ENCODE data around the gene RUBCNL. TPM values are rescaled to one million over a fixed set of nuclear protein-coding genes. Genes with fewer than 3 reads are reported as not detected.

Gene RUBCNL
- total RNA-seq, 1 donor from 2014 or later, result 0.80 TPM

- Histone ChIP-seq H3K79me2 (ENCODE audit: low read depth) (no peaks in the 10 kb centered on the region), H3K4me2 (no peak overlapping the region), H4K20me1 (ENCODE audit: low read depth) (no peaks in the 10 kb centered on the region), H3K9me3 (ENCODE audit: low read depth) (no peaks in the 10 kb centered on the region), H3F3A (ENCODE audit: low read depth) (no peaks in the 10 kb centered on the region), H2AFZ (replicated peaks) (no peak overlapping the region), H3K4me3 (no peak overlapping the region), H3K27me3 (no peaks in the 10 kb centered on the region), H3K27ac (no peak overlapping the region), H3K9ac (no peak overlapping the region), H3K36me3 (no peaks in the 10 kb centered on the region), H3K4me1 (no peaks in the 10 kb centered on the region)
- H3K4me3 Mint-ChIP-seq, result no peak overlapping the region
- H3K27ac Mint-ChIP-seq, result no peak overlapping the region
- TF ChIP-seq CTCF (IDR thresholded peaks at IDR 0.05) (no peak), EZH2phosphoT487 (IDR thresholded peaks at IDR 0.05) (no peak), EZH2 (IDR thresholded peaks at IDR 0.05) (no peak)
- no peaks in the 10 kb centered on the region for H3K27me3 Mint-ChIP-seq (ENCODE audit: insufficient read depth, low read depth)
- H3K36me3 Mint-ChIP-seq, result no peaks in the 10 kb centered on the region
- no peaks in the 10 kb centered on the region for H3K4me1 Mint-ChIP-seq
- H3K9me3 Mint-ChIP-seq, result no peaks in the 10 kb centered on the region
- DNase-seq (ENCODE audit: low spot score), result no peak
Observed at GRCh38 chr13:46354156-46355087, 32.6 kb downstream of the RUBCNL start.

- Mint-ChIP-seq H3K9me3 (no peaks in the 10 kb centered on the region), H3K4me1 (peaks cover 4% of the 10 kb centered on the region), H3K36me3 (no peaks in the 10 kb centered on the region), H3K27me3 (ENCODE audit: insufficient read depth, low read depth) (no peaks in the 10 kb centered on the region), H3K4me3 (no peak overlapping the region), H3K27ac (no peak overlapping the region)
- Histone ChIP-seq H3K9ac (no peak overlapping the region), H3K79me2 (ENCODE audit: low read depth) (no peaks in the 10 kb centered on the region), H3K4me2 (no peak overlapping the region), H3K27me3 (no peaks in the 10 kb centered on the region), H3F3A (ENCODE audit: low read depth) (no peaks in the 10 kb centered on the region), H4K20me1 (ENCODE audit: low read depth) (no peaks in the 10 kb centered on the region), H3K4me1 (no peaks in the 10 kb centered on the region), H3K27ac (no peak overlapping the region), H3K36me3 (no peaks in the 10 kb centered on the region), H3K4me3 (no peak overlapping the region), H2AFZ (replicated peaks) (no peak overlapping the region), H3K9me3 (ENCODE audit: low read depth) (no peaks in the 10 kb centered on the region)
- DNase-seq (ENCODE audit: low spot score), result no peak
- no peak for TF ChIP-seq CTCF (IDR thresholded peaks at IDR 0.05)
- no peak for TF ChIP-seq EZH2 (IDR thresholded peaks at IDR 0.05)
- TF ChIP-seq EZH2phosphoT487 (IDR thresholded peaks at IDR 0.05), result no peak
Observed at GRCh38 chr13:46352805-46353204, 34.2 kb downstream of the RUBCNL start.

- Mint-ChIP-seq H3K4me3 (no peak overlapping the region), H3K27ac (no peak overlapping the region), H3K36me3 (no peaks in the 10 kb centered on the region)
Observed at GRCh38 chr13:46350003-46350402, 37.0 kb downstream of the RUBCNL start.

More at GRCh38 chr13:46350003-46350402, 37.0 kb downstream of the RUBCNL start:
- Histone ChIP-seq H3K4me2 (no peak overlapping the region), H3K4me1 (no peaks in the 10 kb centered on the region), H4K20me1 (ENCODE audit: low read depth) (no peaks in the 10 kb centered on the region), H3K27ac (no peak overlapping the region), H3K36me3 (no peaks in the 10 kb centered on the region), H3K9me3 (ENCODE audit: low read depth) (no peaks in the 10 kb centered on the region), H3F3A (ENCODE audit: low read depth) (no peaks in the 10 kb centered on the region), H3K27me3 (no peaks in the 10 kb centered on the region), H2AFZ (replicated peaks) (no peak overlapping the region), H3K9ac (no peak overlapping the region), H3K79me2 (ENCODE audit: low read depth) (no peaks in the 10 kb centered on the region), H3K4me3 (no peak overlapping the region)
- no peak for DNase-seq (ENCODE audit: low spot score)
- Mint-ChIP-seq H3K9me3 (no peaks in the 10 kb centered on the region), H3K4me1 (peaks cover 4% of the 10 kb centered on the region), H3K27me3 (ENCODE audit: insufficient read depth, low read depth) (no peaks in the 10 kb centered on the region)
- TF ChIP-seq CTCF (IDR thresholded peaks at IDR 0.05), result no peak
- TF ChIP-seq EZH2 (IDR thresholded peaks at IDR 0.05), result no peak
- TF ChIP-seq EZH2phosphoT487 (IDR thresholded peaks at IDR 0.05), result no peak
